Panc1 (cell line): Measurements from ENCODE around the gene HRH2.

Experiments used
- POLR2AphosphoS5 ChIP-seq: IDR thresholded peaks from 2 replicates; pipeline ENCODE4 v1.6.1; 2012; ENCODE audit warnings: mild to moderate bottlenecking, low read depth, low read length, moderate library complexity
- SIN3A ChIP-seq: IDR thresholded peaks from 2 replicates; pipeline ENCODE4 v1.6.1; 2012; ENCODE audit warnings: low read depth, mild to moderate bottlenecking, low read length, moderate library complexity, borderline replicate concordance; ENCODE audit not compliant: insufficient read depth
- TCF7L2 ChIP-seq: IDR thresholded peaks from 2 replicates; pipeline ENCODE4 v1.6.1; 2011; ENCODE audit warnings: mild to moderate bottlenecking, low read depth, low read length, inconsistent platforms
- TF ChIP-seq, protein P1 (sequence below): fragments of 450-650 bp; IDR thresholded peaks from 2 replicates; pipeline ENCODE4 v1.5.1; 2017; ENCODE audit warnings: mild to moderate bottlenecking
- TF ChIP-seq, protein P2 (sequence below), 2 experiments: IDR thresholded peaks; 2 replicates each; pipeline ENCODE4 v1.6.1; 2011 to 2012; ENCODE audit warnings: low read depth in 2 of 2, control low read depth in 1 of 2, low read length in 1 of 2, mild to moderate bottlenecking in 1 of 2, moderate library complexity in 1 of 2; ENCODE audit not compliant: insufficient read depth in 1 of 2

GRCh38 chr5:175677571-175677970 is 19.7 kb downstream of the HRH2 start:
- TF ChIP-seq, protein P1, sequence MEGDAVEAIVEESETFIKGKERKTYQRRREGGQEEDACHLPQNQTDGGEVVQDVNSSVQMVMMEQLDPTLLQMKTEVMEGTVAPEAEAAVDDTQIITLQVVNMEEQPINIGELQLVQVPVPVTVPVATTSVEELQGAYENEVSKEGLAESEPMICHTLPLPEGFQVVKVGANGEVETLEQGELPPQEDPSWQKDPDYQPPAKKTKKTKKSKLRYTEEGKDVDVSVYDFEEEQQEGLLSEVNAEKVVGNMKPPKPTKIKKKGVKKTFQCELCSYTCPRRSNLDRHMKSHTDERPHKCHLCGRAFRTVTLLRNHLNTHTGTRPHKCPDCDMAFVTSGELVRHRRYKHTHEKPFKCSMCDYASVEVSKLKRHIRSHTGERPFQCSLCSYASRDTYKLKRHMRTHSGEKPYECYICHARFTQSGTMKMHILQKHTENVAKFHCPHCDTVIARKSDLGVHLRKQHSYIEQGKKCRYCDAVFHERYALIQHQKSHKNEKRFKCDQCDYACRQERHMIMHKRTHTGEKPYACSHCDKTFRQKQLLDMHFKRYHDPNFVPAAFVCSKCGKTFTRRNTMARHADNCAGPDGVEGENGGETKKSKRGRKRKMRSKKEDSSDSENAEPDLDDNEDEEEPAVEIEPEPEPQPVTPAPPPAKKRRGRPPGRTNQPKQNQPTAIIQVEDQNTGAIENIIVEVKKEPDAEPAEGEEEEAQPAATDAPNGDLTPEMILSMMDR, result no peak
- TF ChIP-seq, protein P2, sequence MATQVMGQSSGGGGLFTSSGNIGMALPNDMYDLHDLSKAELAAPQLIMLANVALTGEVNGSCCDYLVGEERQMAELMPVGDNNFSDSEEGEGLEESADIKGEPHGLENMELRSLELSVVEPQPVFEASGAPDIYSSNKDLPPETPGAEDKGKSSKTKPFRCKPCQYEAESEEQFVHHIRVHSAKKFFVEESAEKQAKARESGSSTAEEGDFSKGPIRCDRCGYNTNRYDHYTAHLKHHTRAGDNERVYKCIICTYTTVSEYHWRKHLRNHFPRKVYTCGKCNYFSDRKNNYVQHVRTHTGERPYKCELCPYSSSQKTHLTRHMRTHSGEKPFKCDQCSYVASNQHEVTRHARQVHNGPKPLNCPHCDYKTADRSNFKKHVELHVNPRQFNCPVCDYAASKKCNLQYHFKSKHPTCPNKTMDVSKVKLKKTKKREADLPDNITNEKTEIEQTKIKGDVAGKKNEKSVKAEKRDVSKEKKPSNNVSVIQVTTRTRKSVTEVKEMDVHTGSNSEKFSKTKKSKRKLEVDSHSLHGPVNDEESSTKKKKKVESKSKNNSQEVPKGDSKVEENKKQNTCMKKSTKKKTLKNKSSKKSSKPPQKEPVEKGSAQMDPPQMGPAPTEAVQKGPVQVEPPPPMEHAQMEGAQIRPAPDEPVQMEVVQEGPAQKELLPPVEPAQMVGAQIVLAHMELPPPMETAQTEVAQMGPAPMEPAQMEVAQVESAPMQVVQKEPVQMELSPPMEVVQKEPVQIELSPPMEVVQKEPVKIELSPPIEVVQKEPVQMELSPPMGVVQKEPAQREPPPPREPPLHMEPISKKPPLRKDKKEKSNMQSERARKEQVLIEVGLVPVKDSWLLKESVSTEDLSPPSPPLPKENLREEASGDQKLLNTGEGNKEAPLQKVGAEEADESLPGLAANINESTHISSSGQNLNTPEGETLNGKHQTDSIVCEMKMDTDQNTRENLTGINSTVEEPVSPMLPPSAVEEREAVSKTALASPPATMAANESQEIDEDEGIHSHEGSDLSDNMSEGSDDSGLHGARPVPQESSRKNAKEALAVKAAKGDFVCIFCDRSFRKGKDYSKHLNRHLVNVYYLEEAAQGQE (IDR thresholded peaks at IDR 0.05; ENCODE audit: insufficient read depth in 1 of 2, low read depth in 2 of 2, low read length in 1 of 2), result no peak
- TF ChIP-seq TCF7L2 (no peak), POLR2AphosphoS5 (no peak), SIN3A (no peak)
